Measurements from ENCODE around the gene ADD3. TPM values are rescaled to one million over a fixed set of nuclear protein-coding genes. Genes with fewer than 3 reads are reported as not detected.

Gene ADD3
- total and polyA plus RNA-seq, 10 of the 15 experiments (the other 5 are each of a cell fraction or from before 2014, with no cell fraction given): 27.3 to 129 (median 67.8) TPM

- TF ChIP-seq NFXL1 (IDR thresholded peaks at IDR 0.05; ENCODE audit: borderline replicate concordance) (no peak), BCL3 (IDR thresholded peaks at IDR 0.05; ENCODE audit: borderline replicate concordance, insufficient read depth, low read depth, low read length, poor library complexity, severe bottlenecking) (no peak), POU2F2 (IDR thresholded peaks at IDR 0.05; ENCODE audit: borderline replicate concordance, low read depth, low read length) (no peak), SMC3 (IDR thresholded peaks at IDR 0.05; ENCODE audit: borderline replicate concordance, low read length) (no peak), NBN (IDR thresholded peaks at IDR 0.05) (peak; percentile 45), ZBTB4 (CRISPR knock-in tag; IDR thresholded peaks at IDR 0.05) (no peak), ETV6 (conservative IDR thresholded peaks at IDR 0.05 in 1 of 2, IDR thresholded peaks at IDR 0.05 in 1 of 2; ENCODE audit: borderline replicate concordance in 1 of 2, low read depth in 1 of 2) (no peak), FOS (IDR thresholded peaks at IDR 0.05; ENCODE audit: borderline replicate concordance, extremely low read depth, insufficient read length) (no peak), MXI1 (IDR thresholded peaks at IDR 0.05; ENCODE audit: low read depth, low read length) (no peak), RAD51 (IDR thresholded peaks at IDR 0.05) (no peak), NR2C1 (IDR thresholded peaks at IDR 0.05) (no peak), SKIL (IDR thresholded peaks at IDR 0.05; ENCODE audit: low read depth, poor library complexity, severe bottlenecking) (no peak), EGR1 (IDR thresholded peaks at IDR 0.05; ENCODE audit: borderline replicate concordance in 1 of 2, low read depth in 2 of 2, low read length in 2 of 2) (peak in 1 of 2 experiments; percentile 96; a peak in 2 of 3 replicates), TCF12 (IDR thresholded peaks at IDR 0.05; ENCODE audit: low read depth, low read length) (no peak), RELB (IDR thresholded peaks at IDR 0.05; ENCODE audit: low read depth) (no peak; the same call in 1 of the 2 replicates), ZNF24 (IDR thresholded peaks at IDR 0.05) (no peak), SREBF2 (IDR thresholded peaks at IDR 0.05; ENCODE audit: low read length) (no peak), IRF5 (IDR thresholded peaks at IDR 0.05; ENCODE audit: borderline replicate concordance) (no peak), BHLHE40 (IDR thresholded peaks at IDR 0.05; ENCODE audit: borderline replicate concordance in 1 of 2, low read depth in 2 of 2, low read length in 1 of 2) (peak in 1 of 2 experiments; percentile 65; a peak in 1 of 4 replicates), HCFC1 (IDR thresholded peaks at IDR 0.05; ENCODE audit: low read length) (no peak)
Measured at GRCh38 chr10:110007161-110007700, 553 bp upstream of the ADD3 start (continued).

All from GM12878 (cell line).